Activated naive CD4-positive, alpha-beta T cell treated with anti-CD3 and anti-CD28 coated beads, Interleukin-2, amount 10 ng/mL, durations not matched to agents 7 days and 5 days (primary cell): ENCODE measurements around the gene IFNGR1.

Source experiments
- CTCF ChIA-PET: fragments of 350-600 bp; sonication (Branson Sonifier 250); formaldehyde crosslinking; loops from one replicate; lab custom pipeline; 2021; ENCODE audit warnings: antibody characterized with exemption; lab: Charles Lee
- DNase-seq: peaks from one replicate; pipeline ENCODE4 v3.0.0-alpha.2; 2020
- H3K27ac Mint-ChIP-seq: one replicate; pipeline ENCODE4 v1.8.0; 2021; ENCODE audit warnings: mild to moderate bottlenecking, moderate library complexity, mixed read lengths
- H3K27me3 Mint-ChIP-seq: one replicate; pipeline ENCODE4 v1.8.0; 2021; ENCODE audit warnings: mild to moderate bottlenecking, mixed read lengths
- H3K36me3 Mint-ChIP-seq: one replicate; pipeline ENCODE4 v1.8.0; 2021; ENCODE audit warnings: mixed read lengths
- H3K4me1 Mint-ChIP-seq: one replicate; pipeline ENCODE4 v1.8.0; 2021; ENCODE audit warnings: mixed read lengths
- H3K4me3 Mint-ChIP-seq: one replicate; pipeline ENCODE4 v1.8.0; 2021; ENCODE audit warnings: mild to moderate bottlenecking, moderate library complexity, mixed read lengths
- H3K9me3 Mint-ChIP-seq: one replicate; pipeline ENCODE4 v1.8.0; 2021; ENCODE audit warnings: mixed read lengths

The IFNGR1 gene

GRCh38 chr6:137171824-137172733, 47.1 kb downstream of the IFNGR1 start:
- Mint-ChIP-seq H3K9me3 (peaks cover 9% of the 10 kb centered on the region), H3K4me1 (peaks cover 2% of the 10 kb centered on the region), H3K27me3 (peaks cover 5% of the 10 kb centered on the region), H3K36me3 (no peaks in the 10 kb centered on the region), H3K4me3 (no peak overlapping the region), H3K27ac (no peak overlapping the region)
- DNase-seq: no peak
- CTCF ChIA-PET: no interaction called here

- DNase-seq: no peak
- CTCF ChIA-PET: no interaction called here
- Mint-ChIP-seq H3K36me3 (no peaks in the 10 kb centered on the region), H3K4me1 (peaks cover 7% of the 10 kb centered on the region), H3K27ac (no peak overlapping the region), H3K9me3 (peaks cover 12% of the 10 kb centered on the region), H3K4me3 (no peak overlapping the region), H3K27me3 (peaks cover 3% of the 10 kb centered on the region)
Observed at GRCh38 chr6:137171053-137171374, 48.2 kb downstream of the IFNGR1 start.

- Mint-ChIP-seq H3K36me3 (no peaks in the 10 kb centered on the region), H3K4me1 (peaks cover 12% of the 10 kb centered on the region), H3K4me3 (no peak overlapping the region), H3K27me3 (peaks cover 3% of the 10 kb centered on the region), H3K9me3 (peaks cover 12% of the 10 kb centered on the region), H3K27ac (no peak overlapping the region)
- DNase-seq: no peak
- CTCF ChIA-PET: no interaction called here
Observed at GRCh38 chr6:137170266-137171052, 48.7 kb downstream of the IFNGR1 start.

- Mint-ChIP-seq H3K4me1 (peaks cover 30% of the 10 kb centered on the region), H3K27ac (no peak overlapping the region), H3K27me3 (peaks cover 14% of the 10 kb centered on the region), H3K9me3 (peaks cover 26% of the 10 kb centered on the region), H3K4me3 (no peak overlapping the region), H3K36me3 (peaks cover 5% of the 10 kb centered on the region)
- DNase-seq: no peak
- CTCF ChIA-PET: no interaction called here
Observed at GRCh38 chr6:137167702-137168377, 51.3 kb downstream of the IFNGR1 start.

GRCh38 chr6:137166247-137167098, 52.7 kb downstream of the IFNGR1 start:
- CTCF ChIA-PET: interaction anchor here (1.3 to 2.8 kb wide), 3 partner anchors 11 to 72 kb away, joined by 4 to 23 read pairs (median 4); no protein-coding TSS in a partner anchor
- Mint-ChIP-seq H3K9me3 (peaks cover 26% of the 10 kb centered on the region), H3K4me3 (no peak overlapping the region), H3K4me1 (peaks cover 30% of the 10 kb centered on the region), H3K27me3 (peaks cover 19% of the 10 kb centered on the region), H3K36me3 (peaks cover 5% of the 10 kb centered on the region), H3K27ac (no peak overlapping the region)
- no peak for DNase-seq

- peaks cover 30% of the 10 kb centered on the region for H3K4me1 Mint-ChIP-seq
- peaks cover 5% of the 10 kb centered on the region for H3K36me3 Mint-ChIP-seq
- H3K27me3 Mint-ChIP-seq: peaks cover 24% of the 10 kb centered on the region
- peaks cover 25% of the 10 kb centered on the region for H3K9me3 Mint-ChIP-seq
- no peak overlapping the region for H3K27ac Mint-ChIP-seq
- DNase-seq: peak; percentile 76
- CTCF ChIA-PET: interaction anchor here (0.7 to 2.8 kb wide), 6 partner anchors 9 to 88 kb away, joined by 3 to 23 read pairs (median 4); no protein-coding TSS in a partner anchor
- no peak overlapping the region for H3K4me3 Mint-ChIP-seq
Observed at GRCh38 chr6:137165375-137166246, 53.6 kb downstream of the IFNGR1 start.

GRCh38 chr6:137163732-137164318, 55.4 kb downstream of the IFNGR1 start:
- H3K27ac Mint-ChIP-seq: no peak overlapping the region
- H3K4me1 Mint-ChIP-seq: peaks cover 29% of the 10 kb centered on the region
- peaks cover 32% of the 10 kb centered on the region for H3K27me3 Mint-ChIP-seq
- CTCF ChIA-PET: interaction anchor here (2.2 kb wide), 1 partner anchor 86 kb away, joined by 5 read pairs; no protein-coding TSS in a partner anchor
- no peak overlapping the region for H3K4me3 Mint-ChIP-seq
- peaks cover 22% of the 10 kb centered on the region for H3K9me3 Mint-ChIP-seq
- H3K36me3 Mint-ChIP-seq: peaks cover 8% of the 10 kb centered on the region
- no peak for DNase-seq

GRCh38 chr6:137162692-137163306, 56.4 kb downstream of the IFNGR1 start:
- H3K4me1 Mint-ChIP-seq: peaks cover 31% of the 10 kb centered on the region
- CTCF ChIA-PET: no interaction called here
- H3K27ac Mint-ChIP-seq: no peak overlapping the region
- H3K36me3 Mint-ChIP-seq: peaks cover 10% of the 10 kb centered on the region
- peaks cover 28% of the 10 kb centered on the region for H3K9me3 Mint-ChIP-seq
- H3K27me3 Mint-ChIP-seq: peaks cover 32% of the 10 kb centered on the region
- no peak for DNase-seq
- no peak overlapping the region for H3K4me3 Mint-ChIP-seq

- Mint-ChIP-seq H3K9me3 (peaks cover 29% of the 10 kb centered on the region), H3K4me3 (no peak overlapping the region), H3K36me3 (peaks cover 11% of the 10 kb centered on the region), H3K27me3 (peaks cover 32% of the 10 kb centered on the region), H3K4me1 (peaks cover 34% of the 10 kb centered on the region), H3K27ac (no peak overlapping the region)
- CTCF ChIA-PET: no interaction called here
- no peak for DNase-seq
Observed at GRCh38 chr6:137161949-137162348, 57.2 kb downstream of the IFNGR1 start.

- H3K36me3 Mint-ChIP-seq: peaks cover 11% of the 10 kb centered on the region
- no peak overlapping the region for H3K27ac Mint-ChIP-seq
- CTCF ChIA-PET: interaction anchor here (0.8 kb wide), 1 partner anchor 67 kb away, joined by 3 read pairs; no protein-coding TSS in a partner anchor
- H3K4me3 Mint-ChIP-seq: no peak overlapping the region
- H3K9me3 Mint-ChIP-seq: peaks cover 30% of the 10 kb centered on the region
- peaks cover 32% of the 10 kb centered on the region for H3K27me3 Mint-ChIP-seq
- H3K4me1 Mint-ChIP-seq: peaks cover 38% of the 10 kb centered on the region
- DNase-seq: no peak
Observed at GRCh38 chr6:137160763-137161162, 58.4 kb downstream of the IFNGR1 start.

GRCh38 chr6:137159912-137160311, 59.3 kb downstream of the IFNGR1 start:
- peaks cover 37% of the 10 kb centered on the region for H3K4me1 Mint-ChIP-seq
- H3K27me3 Mint-ChIP-seq: peaks cover 32% of the 10 kb centered on the region
- CTCF ChIA-PET: interaction anchor here (1.2 kb wide), 1 partner anchor 155 kb away, joined by 3 read pairs; no protein-coding TSS in a partner anchor
- DNase-seq: no peak
- H3K4me3 Mint-ChIP-seq: no peak overlapping the region
- H3K36me3 Mint-ChIP-seq: peaks cover 12% of the 10 kb centered on the region
- H3K9me3 Mint-ChIP-seq: peaks cover 30% of the 10 kb centered on the region
- H3K27ac Mint-ChIP-seq: no peak overlapping the region

- H3K4me1 Mint-ChIP-seq: peaks cover 27% of the 10 kb centered on the region
- peaks cover 10% of the 10 kb centered on the region for H3K36me3 Mint-ChIP-seq
- H3K4me3 Mint-ChIP-seq: no peak overlapping the region
- H3K27ac Mint-ChIP-seq: no peak overlapping the region
- CTCF ChIA-PET: no interaction called here
- H3K9me3 Mint-ChIP-seq: peaks cover 15% of the 10 kb centered on the region
- H3K27me3 Mint-ChIP-seq: peaks cover 21% of the 10 kb centered on the region
- DNase-seq: no peak
Observed at GRCh38 chr6:137157601-137158000, 61.6 kb downstream of the IFNGR1 start.
